ENCODE data around the gene FMNL3.

- TF ChIP-seq CTCF (IDR thresholded peaks at IDR 0.05; ENCODE audit: low read length) (peak; percentile 96), EZH2 (optimal IDR thresholded peaks at IDR 0.05; ENCODE audit: low read depth, low read length) (no peak)
These were observed 34.0 kb upstream of the FMNL3 start, which contains the start of gene TMBIM6 for GRCh38 chr12:49740930-49741881.

Measured in MM.1S (cell line).